ENCODE data around the gene DAD1. TPM values are rescaled to one million over a fixed set of nuclear protein-coding genes. Genes with fewer than 3 reads are reported as not detected.
A peak's percentile ranks its signal among the peaks of the same experiment; 100 is the strongest.

The DAD1 gene
- polyA plus RNA-seq, 1 donor (not counting 4 experiments of a cell fraction or from before 2014, with no cell fraction given), result 351 TPM

GRCh38 chr14:22542360-22542759 lies 46.7 kb downstream of the DAD1 start:
- TF ChIP-seq CTCF (optimal IDR thresholded peaks at IDR 0.05 in 1 of 3, IDR thresholded peaks at IDR 0.05 in 1 of 3, conservative IDR thresholded peaks at IDR 0.05 in 1 of 3; ENCODE audit: extremely low read depth in 1 of 3, insufficient read depth in 2 of 3, low read length in 3 of 3) (no peak), EZH2 (IDR thresholded peaks at IDR 0.05; ENCODE audit: low read length) (no peak)
- DNase-seq (ENCODE audit: low read depth, low spot score), result no peak

GRCh38 chr14:22541721-22542120 lies 47.3 kb downstream of the DAD1 start:
- DNase-seq (ENCODE audit: low read depth, low spot score) (no peak), FAIRE-seq (no peak)
- Histone ChIP-seq H3K9me3 (ENCODE audit: control insufficient read depth, low read depth, low read length) (no peaks in the 10 kb centered on the region), H3K79me2 (ENCODE audit: control insufficient read depth, insufficient read depth, low read length) (no peaks in the 10 kb centered on the region), H3K9me1 (ENCODE audit: control insufficient read depth, extremely low read depth, insufficient read depth, low read length) (no peaks in the 10 kb centered on the region), H3K9ac (ENCODE audit: control insufficient read depth, extremely low read depth, insufficient read depth, low read length) (no peak overlapping the region), H3K4me1 (ENCODE audit: control insufficient read depth, extremely low read depth, insufficient read depth, low read length) (peaks cover 34% of the 10 kb centered on the region), H2AFZ (ENCODE audit: control insufficient read depth, low read length) (no peak overlapping the region), H3K27me3 (ENCODE audit: control insufficient read depth, extremely low read depth, insufficient read depth, low read length) (no peaks in the 10 kb centered on the region), H3K36me3 (ENCODE audit: control insufficient read depth in 2 of 2, extremely low read depth in 1 of 2, insufficient read depth in 2 of 2, low read length in 2 of 2) (no peaks in the 10 kb centered on the region), H4K20me1 (ENCODE audit: control insufficient read depth, extremely low read depth, insufficient read depth, low read length) (no peaks in the 10 kb centered on the region), H3K4me2 (ENCODE audit: control insufficient read depth, extremely low read depth, insufficient read depth, low read depth, low read length) (peak overlapping the region; percentile 30), H3K27ac (ENCODE audit: control insufficient read depth, insufficient read depth, low read length) (no peak overlapping the region), H3K4me3 (ENCODE audit: control insufficient read depth in 2 of 3, extremely low read depth in 1 of 3, insufficient read depth in 2 of 3, low read depth in 1 of 3, low read length in 3 of 3) (no peak overlapping the region)
- dilution Hi-C loops (cut with MboI; ENCODE audit: extremely low pct_ligation_motif_present, low sequenced_read_pairs), result no loop called here
- TF ChIP-seq CTCF (optimal IDR thresholded peaks at IDR 0.05 in 1 of 3, IDR thresholded peaks at IDR 0.05 in 1 of 3, conservative IDR thresholded peaks at IDR 0.05 in 1 of 3; ENCODE audit: extremely low read depth in 1 of 3, insufficient read depth in 2 of 3, low read length in 3 of 3) (no peak), EZH2 (IDR thresholded peaks at IDR 0.05; ENCODE audit: low read length) (no peak)

More at GRCh38 chr14:22542360-22542759, 46.7 kb downstream of the DAD1 start:
- no peaks in the 10 kb centered on the region for H3K79me2 ChIP-seq (ENCODE audit: control insufficient read depth, insufficient read depth, low read length)
- no peak overlapping the region for H3K4me3 ChIP-seq (ENCODE audit: control insufficient read depth in 2 of 3, extremely low read depth in 1 of 3, insufficient read depth in 2 of 3, low read depth in 1 of 3, low read length in 3 of 3)
- H3K9me3 ChIP-seq (ENCODE audit: control insufficient read depth, low read depth, low read length), result no peaks in the 10 kb centered on the region
- no peaks in the 10 kb centered on the region for H3K27me3 ChIP-seq (ENCODE audit: control insufficient read depth, extremely low read depth, insufficient read depth, low read length)
- no peaks in the 10 kb centered on the region for H4K20me1 ChIP-seq (ENCODE audit: control insufficient read depth, extremely low read depth, insufficient read depth, low read length)
- peak overlapping the region; percentile 30 for H3K4me2 ChIP-seq (ENCODE audit: control insufficient read depth, extremely low read depth, insufficient read depth, low read depth, low read length)
- H3K36me3 ChIP-seq (ENCODE audit: control insufficient read depth in 2 of 2, extremely low read depth in 1 of 2, insufficient read depth in 2 of 2, low read length in 2 of 2), result no peaks in the 10 kb centered on the region
- H2AFZ ChIP-seq (ENCODE audit: control insufficient read depth, low read length), result no peak overlapping the region
- no peak for FAIRE-seq
- no peak overlapping the region for H3K9ac ChIP-seq (ENCODE audit: control insufficient read depth, extremely low read depth, insufficient read depth, low read length)
- H3K9me1 ChIP-seq (ENCODE audit: control insufficient read depth, extremely low read depth, insufficient read depth, low read length), result no peaks in the 10 kb centered on the region
- peaks cover 32% of the 10 kb centered on the region for H3K4me1 ChIP-seq (ENCODE audit: control insufficient read depth, extremely low read depth, insufficient read depth, low read length)
- H3K27ac ChIP-seq (ENCODE audit: control insufficient read depth, insufficient read depth, low read length), result no peak overlapping the region
- dilution Hi-C loops (cut with MboI; ENCODE audit: extremely low pct_ligation_motif_present, low sequenced_read_pairs), result no loop called here

Data from keratinocyte (primary cell).